Measurements from ENCODE around the gene ACAN. TPM values are rescaled to one million over a fixed set of nuclear protein-coding genes. Genes with fewer than 3 reads are reported as not detected.
"Not testable (repeated sequence)": the region's sequence is repeated elsewhere in the genome, so short reads cannot be mapped to it uniquely, and the experiment has no call there.

ACAN gene
- total and polyA plus RNA-seq, 2 donors (not counting 3 experiments of a cell fraction or from before 2014, with no cell fraction given), result not detected

GRCh38 chr15:88920186-88920891 is 117.1 kb downstream of the ACAN start:
- Histone ChIP-seq H3K4me2 (ENCODE audit: insufficient read depth, low read length) (no peak overlapping the region), H4K20me1 (replicated peaks; ENCODE audit: control insufficient read depth, extremely low read depth, insufficient read depth, low read length) (no peaks in the 10 kb centered on the region), H3K9me1 (replicated peaks; ENCODE audit: control insufficient read depth, extremely low read depth, insufficient read depth, low read length) (no peaks in the 10 kb centered on the region), H2AFZ (ENCODE audit: low read depth, low read length) (no peak overlapping the region), H3K27ac (ENCODE audit: insufficient read depth, low read depth, low read length) (no peak overlapping the region), H3K9me3 (replicated peaks; ENCODE audit: control insufficient read depth, insufficient read depth, low read length) (no peaks in the 10 kb centered on the region), H3K4me3 (replicated peaks in 1 of 3; ENCODE audit: insufficient read depth in 1 of 3, low read depth in 1 of 3, low read length in 3 of 3) (no peak overlapping the region), H3K36me3 (ENCODE audit: control insufficient read depth in 2 of 2, extremely low read depth in 1 of 2, insufficient read depth in 2 of 2, low read length in 2 of 2) (no peaks in the 10 kb centered on the region), H3K79me2 (ENCODE audit: control insufficient read depth, insufficient read depth, low read length) (no peaks in the 10 kb centered on the region), H3K27me3 (ENCODE audit: control insufficient read depth in 2 of 2, insufficient read depth in 2 of 2, low read length in 2 of 2) (no peaks in the 10 kb centered on the region), H3K9ac (replicated peaks; ENCODE audit: extremely low read depth, insufficient read depth, low read length) (no peak overlapping the region), H3K4me1 (ENCODE audit: control insufficient read depth, extremely low read depth, insufficient read depth, low read length) (no peaks in the 10 kb centered on the region)
- no peak for TF ChIP-seq POLR2AphosphoS5 (IDR thresholded peaks at IDR 0.05; ENCODE audit: insufficient read depth, low read depth, low read length)
- no peak for TF ChIP-seq CTCF (IDR thresholded peaks at IDR 0.05; ENCODE audit: extremely low read depth in 1 of 2, insufficient read depth in 1 of 2, low read depth in 1 of 2, low read length in 2 of 2)
- no peak for TF ChIP-seq EZH2 (IDR thresholded peaks at IDR 0.05; ENCODE audit: borderline replicate concordance, low read depth, low read length, severe bottlenecking)
- TF ChIP-seq MYC (IDR thresholded peaks at IDR 0.05; ENCODE audit: low read depth, low read length), result no peak
- no peak for TF ChIP-seq GATA2 (IDR thresholded peaks at IDR 0.05; ENCODE audit: insufficient read depth, insufficient read length, low read depth, low read length)
- TF ChIP-seq POLR2A (IDR thresholded peaks at IDR 0.05; ENCODE audit: low read depth, low read length), result no peak
- TF ChIP-seq FOS (IDR thresholded peaks at IDR 0.05; ENCODE audit: borderline replicate concordance, insufficient read depth, low read length), result no peak
- no peak for TF ChIP-seq MAX (IDR thresholded peaks at IDR 0.05; ENCODE audit: insufficient read depth, insufficient read length)
- no peak for TF ChIP-seq JUN (IDR thresholded peaks at IDR 0.05; ENCODE audit: borderline replicate concordance, insufficient read depth, insufficient read length, low read depth)
- ChIA-PET POLR2A (no interaction called here), CTCF (interaction anchor here (1.0 kb wide), 1 partner anchor 96 kb away, joined by 3 read pairs; no protein-coding TSS in a partner anchor)
- no TSS peak for BruUV-seq (replicated peaks)
- dilution Hi-C loops (cut with MboI; ENCODE audit: extremely low pct_ligation_motif_present, low sequenced_read_pairs), result no loop called here
- intact Hi-C loops (cut with micrococcal nuclease), result no loop called here
- DNase-seq (ENCODE audit: low read depth, low spot score) (no peak), FAIRE-seq (no peak)

GRCh38 chr15:88920892-88921435 is 117.7 kb downstream of the ACAN start:
- H3K27ac ChIP-seq (ENCODE audit: insufficient read depth, low read depth, low read length); H2AFZ ChIP-seq (ENCODE audit: low read depth, low read length); H3K9ac ChIP-seq (replicated peaks; ENCODE audit: extremely low read depth, insufficient read depth, low read length); H3K9me3 ChIP-seq (replicated peaks; ENCODE audit: control insufficient read depth, insufficient read depth, low read length); H4K20me1 ChIP-seq (replicated peaks; ENCODE audit: control insufficient read depth, extremely low read depth, insufficient read depth, low read length); H3K4me1 ChIP-seq (ENCODE audit: control insufficient read depth, extremely low read depth, insufficient read depth, low read length); BruUV-seq (replicated peaks); H3K36me3 ChIP-seq (ENCODE audit: control insufficient read depth in 2 of 2, extremely low read depth in 1 of 2, insufficient read depth in 2 of 2, low read length in 2 of 2); H3K9me1 ChIP-seq (replicated peaks; ENCODE audit: control insufficient read depth, extremely low read depth, insufficient read depth, low read length); H3K4me3 ChIP-seq (replicated peaks in 1 of 3; ENCODE audit: insufficient read depth in 1 of 3, low read depth in 1 of 3, low read length in 3 of 3); DNase-seq (ENCODE audit: low read depth, low spot score); H3K79me2 ChIP-seq (ENCODE audit: control insufficient read depth, insufficient read depth, low read length); H3K4me2 ChIP-seq (ENCODE audit: insufficient read depth, low read length); dilution Hi-C loops (cut with MboI; ENCODE audit: extremely low pct_ligation_motif_present, low sequenced_read_pairs); POLR2A ChIA-PET; CTCF ChIA-PET; intact Hi-C loops (cut with micrococcal nuclease); FAIRE-seq; H3K27me3 ChIP-seq (ENCODE audit: control insufficient read depth in 2 of 2, insufficient read depth in 2 of 2, low read length in 2 of 2): not testable (repeated sequence)
